ENCODE results near the gene OR5L2.
"Not testable (repeated sequence)": the region's sequence is repeated elsewhere in the genome, so short reads cannot be mapped to it uniquely, and the experiment has no call there.

OR5L2 gene

GRCh38 chr11:55826919-55827318, at the start of gene OR5L2:
Gene OR5L2, plus strand, starts transcription at chr11:55827219. Its CDS starts 0 bp downstream, at chr11:55827219.
- no peak for DNase-seq

- no peak for DNase-seq
Observed at GRCh38 chr11:55791606-55792005, 35.4 kb upstream of the OR5L2 start.

GRCh38 chr11:55793321-55793720, 33.7 kb upstream of the OR5L2 start:
- no peak for DNase-seq

- no peak for DNase-seq
Observed at GRCh38 chr11:55795256-55795655, 31.8 kb upstream of the OR5L2 start, which contains the start of gene OR5D14. Gene OR5D14, plus strand, starts transcription at chr11:55795556. Its CDS starts 0 bp downstream, at chr11:55795556.

GRCh38 chr11:55806248-55806647, 20.8 kb upstream of the OR5L2 start:
- no peak for DNase-seq

GRCh38 chr11:55811067-55811466, 16.0 kb upstream of the OR5L2 start, which contains the start of gene OR5L1:
Gene OR5L1, plus strand, starts transcription at chr11:55811367. Its CDS starts 100 bp downstream, at chr11:55811467.
- DNase-seq: no peak

- no peak for DNase-seq
Observed at GRCh38 chr11:55819330-55819729, 7.7 kb upstream of the OR5L2 start, which contains the start of gene OR5D18. Gene OR5D18, plus strand, starts transcription at chr11:55819630. Its CDS starts 0 bp downstream, at chr11:55819630.

- no peak for DNase-seq
Observed at GRCh38 chr11:55838452-55838851, 11.4 kb downstream of the OR5L2 start, which contains the start of gene OR5D16. Gene OR5D16, plus strand, starts transcription at chr11:55838752. Its CDS starts 0 bp downstream, at chr11:55838752.

- DNase-seq: no peak
Observed at GRCh38 chr11:55847453-55847852, 20.4 kb downstream of the OR5L2 start.

GRCh38 chr11:55849037-55849436, 22.0 kb downstream of the OR5L2 start:
- DNase-seq: no peak

GRCh38 chr11:55852141-55852540, 25.1 kb downstream of the OR5L2 start:
- DNase-seq: no peak

- DNase-seq: no peak
Observed at GRCh38 chr11:55854704-55855103, 27.7 kb downstream of the OR5L2 start.

- not testable (repeated sequence) for DNase-seq
Observed at GRCh38 chr11:55867354-55867753, 40.3 kb downstream of the OR5L2 start.

- not testable (repeated sequence) for DNase-seq
Observed at GRCh38 chr11:55872731-55873130, 45.7 kb downstream of the OR5L2 start.

GRCh38 chr11:55873146-55873545, 46.1 kb downstream of the OR5L2 start:
- DNase-seq: peak; percentile 6

Measured in DMS53 (cell line).